GM23338 (cell line): ENCODE measurements around the gene ZNF284. TPM values are rescaled to one million over a fixed set of nuclear protein-coding genes. Genes with fewer than 3 reads are reported as not detected.

ENCODE experiments used
- ATAC-seq: fragments of 200-7000 bp; cut with Tn5 transposase; 3 replicates; pipeline ENCODE4 v1.9.1; 2020
- DNase-seq: peaks from one replicate; pipeline ENCODE4 v3.0.0-alpha.2; 2015; ENCODE audit warnings: low spot score
- H2AFZ ChIP-seq: fragments of 200-600 bp; sonication (generic); 2 replicates; pipeline ENCODE4 v1.8.0; 2016; ENCODE audit warnings: antibody characterized with exemption, mild to moderate bottlenecking, moderate library complexity
- H3F3A ChIP-seq: fragments of 200-600 bp; sonication (generic); replicated peaks from 2 replicates; pipeline ENCODE4 v1.8.0; 2017; ENCODE audit warnings: antibody characterized with exemption, mixed run types, low read depth
- H3K27ac ChIP-seq: fragments of 200-600 bp; sonication (generic); 2 replicates; pipeline ENCODE4 v1.6.1; 2016; ENCODE audit warnings: low read depth
- H3K27me3 ChIP-seq: fragments of 200-600 bp; sonication (generic); 2 replicates; pipeline ENCODE4 v1.8.0; 2016; ENCODE audit warnings: mild to moderate bottlenecking, mixed run types, moderate library complexity; ENCODE audit not compliant: insufficient read depth
- H3K36me3 ChIP-seq: fragments of 200-600 bp; sonication (generic); 2 replicates; pipeline ENCODE4 v1.8.0; 2016; ENCODE audit warnings: mild to moderate bottlenecking; ENCODE audit not compliant: insufficient read depth
- H3K4me1 ChIP-seq: fragments of 200-600 bp; sonication (generic); 2 replicates; pipeline ENCODE4 v1.8.0; 2016; ENCODE audit warnings: mild to moderate bottlenecking, moderate library complexity; ENCODE audit not compliant: insufficient read depth
- H3K4me2 ChIP-seq: fragments of 200-600 bp; sonication (generic); 2 replicates; pipeline ENCODE4 v1.7.1; 2017; ENCODE audit warnings: mixed run types
- H3K4me3 ChIP-seq: fragments of 200-600 bp; sonication (generic); 2 replicates; pipeline ENCODE4 v1.6.1; 2016; ENCODE audit warnings: mixed run types
- H3K79me2 ChIP-seq: fragments of 200-600 bp; sonication (generic); replicated peaks from 2 replicates; pipeline ENCODE4 v1.8.0; 2017; ENCODE audit warnings: mild to moderate bottlenecking; ENCODE audit not compliant: insufficient read depth
- H3K9me2 ChIP-seq: fragments of 200-600 bp; sonication (generic); 2 replicates; pipeline ENCODE4 v1.8.0; 2017; ENCODE audit not compliant: insufficient read depth
- H4K20me1 ChIP-seq: fragments of 200-600 bp; sonication (generic); replicated peaks from 2 replicates; pipeline ENCODE4 v1.8.0; 2017; ENCODE audit warnings: mild to moderate bottlenecking; ENCODE audit not compliant: insufficient read depth
- H3K27ac Mint-ChIP-seq: 2 replicates; pipeline ENCODE4 v1.8.0; 2020; ENCODE audit warnings: inconsistent platforms, mild to moderate bottlenecking, moderate library complexity, mixed read lengths
- H3K27me3 Mint-ChIP-seq: 3 replicates; pipeline ENCODE4 v1.8.0; 2022; ENCODE audit warnings: low read depth, mild to moderate bottlenecking, moderate library complexity, mixed read lengths, inconsistent platforms; ENCODE audit not compliant: insufficient read depth, poor library complexity
- H3K36me3 Mint-ChIP-seq: 3 replicates; pipeline ENCODE4 v1.8.0; 2021; ENCODE audit warnings: low read depth, mild to moderate bottlenecking, inconsistent platforms, moderate library complexity, mixed read lengths
- H3K4me1 Mint-ChIP-seq: 3 replicates; pipeline ENCODE4 v1.8.0; 2020; ENCODE audit warnings: mild to moderate bottlenecking, inconsistent platforms, mixed read lengths
- H3K4me3 Mint-ChIP-seq: 3 replicates; pipeline ENCODE4 v1.8.0; 2021; ENCODE audit warnings: moderate library complexity, mild to moderate bottlenecking, inconsistent platforms, mixed read lengths
- H3K9me3 Mint-ChIP-seq: 3 replicates; pipeline ENCODE4 v1.8.0; 2020; ENCODE audit warnings: moderate library complexity, mild to moderate bottlenecking, inconsistent platforms, mixed read lengths
- CREB1 ChIP-seq: fragments of 250-450 bp; sonication (Bioruptor Pico); IDR thresholded peaks from 2 replicates; pipeline ENCODE4 v1.5.0; 2020; ENCODE audit warnings: low read depth, mild to moderate bottlenecking, moderate library complexity
- EZH2 ChIP-seq: fragments of 200-600 bp; sonication (generic); IDR thresholded peaks from one replicate; pipeline ENCODE4 v1.8.0; 2017; ENCODE audit warnings: antibody characterized with exemption, mild to moderate bottlenecking, low read depth; ENCODE audit not compliant: unreplicated experiment
- EZH2phosphoT487 ChIP-seq: fragments of 200-600 bp; sonication (generic); IDR thresholded peaks from one replicate; pipeline ENCODE4 v1.8.1; 2018; ENCODE audit warnings: antibody characterized with exemption; ENCODE audit not compliant: unreplicated experiment
- JUNB ChIP-seq: IDR thresholded peaks from one replicate; pipeline ENCODE4 v1.6.1; 2016; ENCODE audit warnings: antibody characterized with exemption; ENCODE audit not compliant: unreplicated experiment
- NANOG ChIP-seq: IDR thresholded peaks from 2 replicates; pipeline ENCODE4 v1.6.1; 2016; ENCODE audit warnings: antibody characterized with exemption, borderline replicate concordance
- POLR2AphosphoS5 ChIP-seq: IDR thresholded peaks from 2 replicates; pipeline ENCODE4 v1.6.1; 2016; ENCODE audit warnings: antibody characterized with exemption, low read depth
- STAT1 ChIP-seq: IDR thresholded peaks from one replicate; pipeline ENCODE4 v1.6.1; 2016; ENCODE audit warnings: antibody characterized with exemption; ENCODE audit not compliant: unreplicated experiment
- ZNF114 ChIP-seq: fragments of 250-450 bp; sonication (Bioruptor Pico); IDR thresholded peaks from 2 replicates; pipeline ENCODE4 v1.5.0; 2020; ENCODE audit warnings: mild to moderate bottlenecking, moderate library complexity
- ZNF331 ChIP-seq: fragments of 250-450 bp; sonication (Bioruptor Pico); IDR thresholded peaks from 2 replicates; pipeline ENCODE4 v1.5.0; 2020; ENCODE audit warnings: low read depth, mild to moderate bottlenecking, moderate library complexity
- polyA plus RNA-seq: library from polyadenylated mRNA; unstranded; fragments of >200 nt; fragmentation: Nextera tagmentation; extraction: Ambion mirVana; gene quantifications from 2 replicates; pipeline ENCODE4 v1.2.1, GENCODE V29; 2016
- total RNA-seq: library from RNA; depleted of rRNA; stranded (reverse); fragments of >200 nt; shearing (Covaris generic); gene quantifications from 2 replicates; pipeline ENCODE4 v1.2.3, GENCODE V29; 2014
- TF ChIP-seq, protein P1 (sequence below), 2 experiments: fragments of 200-600 bp in 1 of 2; sonication (generic) in 1 of 2; conservative IDR thresholded peaks; 2 replicates each; pipeline versions ENCODE4 v1.5.1 to v1.6.1; 2016 to 2017; ENCODE audit warnings: antibody characterized with exemption in 2 of 2, low read depth in 2 of 2, mild to moderate bottlenecking in 2 of 2, moderate library complexity in 1 of 2
- TF ChIP-seq, protein P2 (sequence below): IDR thresholded peaks from one replicate; pipeline ENCODE4 v1.6.1; 2018; ENCODE audit warnings: antibody characterized with exemption; ENCODE audit not compliant: unreplicated experiment
- TF ChIP-seq, protein P3 (sequence below): IDR thresholded peaks from 2 replicates; pipeline ENCODE4 v1.6.1; 2016; ENCODE audit warnings: antibody characterized with exemption
- TF ChIP-seq, protein P4 (sequence below): fragments of 250-450 bp; sonication (Bioruptor Pico); IDR thresholded peaks from 2 replicates; pipeline ENCODE4 v1.5.0; 2020; ENCODE audit warnings: mild to moderate bottlenecking, moderate library complexity

ZNF284 gene
- total and polyA plus RNA-seq, 2 experiments from 2014 or later = 1.4 to 3.1 TPM

DNA sequence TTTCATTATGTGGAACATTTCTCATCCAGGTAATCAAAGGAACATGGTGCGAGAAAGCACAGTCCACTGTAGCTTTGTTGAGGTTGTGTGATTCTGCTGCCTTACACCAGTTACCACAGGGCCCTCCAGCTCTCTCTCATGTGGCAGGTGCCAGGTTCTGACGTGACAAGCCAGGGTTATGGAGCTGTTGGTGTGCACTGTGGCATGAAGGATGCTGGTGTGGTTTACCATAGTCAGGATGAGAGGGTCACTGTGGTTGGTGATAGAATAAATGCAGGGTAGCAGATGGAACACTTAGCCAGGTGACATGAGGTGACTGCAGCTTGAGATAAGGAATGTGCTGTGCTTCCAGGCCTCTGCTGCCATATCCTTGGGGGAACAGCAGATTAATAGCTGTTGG lies 12.7 kb upstream of the ZNF284 start:
- H3K9me2 ChIP-seq = no peaks in the 10 kb centered on the region
- H3K36me3 Mint-ChIP-seq = peaks cover 76% of the 10 kb centered on the region
- TF ChIP-seq EZH2 = no peak
- TF ChIP-seq STAT1 = no peak
- no peak for TF ChIP-seq ZNF114 (CRISPR knock-in tag)
- TF ChIP-seq EZH2phosphoT487 = no peak
- no peak for TF ChIP-seq JUNB
- TF ChIP-seq POLR2AphosphoS5 = no peak
- TF ChIP-seq ZNF331 (CRISPR knock-in tag) = no peak
- no peak for TF ChIP-seq CREB1 (CRISPR knock-in tag)
- TF ChIP-seq, protein P1, sequence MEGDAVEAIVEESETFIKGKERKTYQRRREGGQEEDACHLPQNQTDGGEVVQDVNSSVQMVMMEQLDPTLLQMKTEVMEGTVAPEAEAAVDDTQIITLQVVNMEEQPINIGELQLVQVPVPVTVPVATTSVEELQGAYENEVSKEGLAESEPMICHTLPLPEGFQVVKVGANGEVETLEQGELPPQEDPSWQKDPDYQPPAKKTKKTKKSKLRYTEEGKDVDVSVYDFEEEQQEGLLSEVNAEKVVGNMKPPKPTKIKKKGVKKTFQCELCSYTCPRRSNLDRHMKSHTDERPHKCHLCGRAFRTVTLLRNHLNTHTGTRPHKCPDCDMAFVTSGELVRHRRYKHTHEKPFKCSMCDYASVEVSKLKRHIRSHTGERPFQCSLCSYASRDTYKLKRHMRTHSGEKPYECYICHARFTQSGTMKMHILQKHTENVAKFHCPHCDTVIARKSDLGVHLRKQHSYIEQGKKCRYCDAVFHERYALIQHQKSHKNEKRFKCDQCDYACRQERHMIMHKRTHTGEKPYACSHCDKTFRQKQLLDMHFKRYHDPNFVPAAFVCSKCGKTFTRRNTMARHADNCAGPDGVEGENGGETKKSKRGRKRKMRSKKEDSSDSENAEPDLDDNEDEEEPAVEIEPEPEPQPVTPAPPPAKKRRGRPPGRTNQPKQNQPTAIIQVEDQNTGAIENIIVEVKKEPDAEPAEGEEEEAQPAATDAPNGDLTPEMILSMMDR (conservative IDR thresholded peaks at IDR 0.05; ENCODE audit: low read depth in 2 of 2) = no peak
- TF ChIP-seq, protein P2, sequence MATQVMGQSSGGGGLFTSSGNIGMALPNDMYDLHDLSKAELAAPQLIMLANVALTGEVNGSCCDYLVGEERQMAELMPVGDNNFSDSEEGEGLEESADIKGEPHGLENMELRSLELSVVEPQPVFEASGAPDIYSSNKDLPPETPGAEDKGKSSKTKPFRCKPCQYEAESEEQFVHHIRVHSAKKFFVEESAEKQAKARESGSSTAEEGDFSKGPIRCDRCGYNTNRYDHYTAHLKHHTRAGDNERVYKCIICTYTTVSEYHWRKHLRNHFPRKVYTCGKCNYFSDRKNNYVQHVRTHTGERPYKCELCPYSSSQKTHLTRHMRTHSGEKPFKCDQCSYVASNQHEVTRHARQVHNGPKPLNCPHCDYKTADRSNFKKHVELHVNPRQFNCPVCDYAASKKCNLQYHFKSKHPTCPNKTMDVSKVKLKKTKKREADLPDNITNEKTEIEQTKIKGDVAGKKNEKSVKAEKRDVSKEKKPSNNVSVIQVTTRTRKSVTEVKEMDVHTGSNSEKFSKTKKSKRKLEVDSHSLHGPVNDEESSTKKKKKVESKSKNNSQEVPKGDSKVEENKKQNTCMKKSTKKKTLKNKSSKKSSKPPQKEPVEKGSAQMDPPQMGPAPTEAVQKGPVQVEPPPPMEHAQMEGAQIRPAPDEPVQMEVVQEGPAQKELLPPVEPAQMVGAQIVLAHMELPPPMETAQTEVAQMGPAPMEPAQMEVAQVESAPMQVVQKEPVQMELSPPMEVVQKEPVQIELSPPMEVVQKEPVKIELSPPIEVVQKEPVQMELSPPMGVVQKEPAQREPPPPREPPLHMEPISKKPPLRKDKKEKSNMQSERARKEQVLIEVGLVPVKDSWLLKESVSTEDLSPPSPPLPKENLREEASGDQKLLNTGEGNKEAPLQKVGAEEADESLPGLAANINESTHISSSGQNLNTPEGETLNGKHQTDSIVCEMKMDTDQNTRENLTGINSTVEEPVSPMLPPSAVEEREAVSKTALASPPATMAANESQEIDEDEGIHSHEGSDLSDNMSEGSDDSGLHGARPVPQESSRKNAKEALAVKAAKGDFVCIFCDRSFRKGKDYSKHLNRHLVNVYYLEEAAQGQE = no peak
- no peak for TF ChIP-seq NANOG
- TF ChIP-seq, protein P3, sequence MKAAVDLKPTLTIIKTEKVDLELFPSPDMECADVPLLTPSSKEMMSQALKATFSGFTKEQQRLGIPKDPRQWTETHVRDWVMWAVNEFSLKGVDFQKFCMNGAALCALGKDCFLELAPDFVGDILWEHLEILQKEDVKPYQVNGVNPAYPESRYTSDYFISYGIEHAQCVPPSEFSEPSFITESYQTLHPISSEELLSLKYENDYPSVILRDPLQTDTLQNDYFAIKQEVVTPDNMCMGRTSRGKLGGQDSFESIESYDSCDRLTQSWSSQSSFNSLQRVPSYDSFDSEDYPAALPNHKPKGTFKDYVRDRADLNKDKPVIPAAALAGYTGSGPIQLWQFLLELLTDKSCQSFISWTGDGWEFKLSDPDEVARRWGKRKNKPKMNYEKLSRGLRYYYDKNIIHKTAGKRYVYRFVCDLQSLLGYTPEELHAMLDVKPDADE = no peak
- TF ChIP-seq, protein P4, sequence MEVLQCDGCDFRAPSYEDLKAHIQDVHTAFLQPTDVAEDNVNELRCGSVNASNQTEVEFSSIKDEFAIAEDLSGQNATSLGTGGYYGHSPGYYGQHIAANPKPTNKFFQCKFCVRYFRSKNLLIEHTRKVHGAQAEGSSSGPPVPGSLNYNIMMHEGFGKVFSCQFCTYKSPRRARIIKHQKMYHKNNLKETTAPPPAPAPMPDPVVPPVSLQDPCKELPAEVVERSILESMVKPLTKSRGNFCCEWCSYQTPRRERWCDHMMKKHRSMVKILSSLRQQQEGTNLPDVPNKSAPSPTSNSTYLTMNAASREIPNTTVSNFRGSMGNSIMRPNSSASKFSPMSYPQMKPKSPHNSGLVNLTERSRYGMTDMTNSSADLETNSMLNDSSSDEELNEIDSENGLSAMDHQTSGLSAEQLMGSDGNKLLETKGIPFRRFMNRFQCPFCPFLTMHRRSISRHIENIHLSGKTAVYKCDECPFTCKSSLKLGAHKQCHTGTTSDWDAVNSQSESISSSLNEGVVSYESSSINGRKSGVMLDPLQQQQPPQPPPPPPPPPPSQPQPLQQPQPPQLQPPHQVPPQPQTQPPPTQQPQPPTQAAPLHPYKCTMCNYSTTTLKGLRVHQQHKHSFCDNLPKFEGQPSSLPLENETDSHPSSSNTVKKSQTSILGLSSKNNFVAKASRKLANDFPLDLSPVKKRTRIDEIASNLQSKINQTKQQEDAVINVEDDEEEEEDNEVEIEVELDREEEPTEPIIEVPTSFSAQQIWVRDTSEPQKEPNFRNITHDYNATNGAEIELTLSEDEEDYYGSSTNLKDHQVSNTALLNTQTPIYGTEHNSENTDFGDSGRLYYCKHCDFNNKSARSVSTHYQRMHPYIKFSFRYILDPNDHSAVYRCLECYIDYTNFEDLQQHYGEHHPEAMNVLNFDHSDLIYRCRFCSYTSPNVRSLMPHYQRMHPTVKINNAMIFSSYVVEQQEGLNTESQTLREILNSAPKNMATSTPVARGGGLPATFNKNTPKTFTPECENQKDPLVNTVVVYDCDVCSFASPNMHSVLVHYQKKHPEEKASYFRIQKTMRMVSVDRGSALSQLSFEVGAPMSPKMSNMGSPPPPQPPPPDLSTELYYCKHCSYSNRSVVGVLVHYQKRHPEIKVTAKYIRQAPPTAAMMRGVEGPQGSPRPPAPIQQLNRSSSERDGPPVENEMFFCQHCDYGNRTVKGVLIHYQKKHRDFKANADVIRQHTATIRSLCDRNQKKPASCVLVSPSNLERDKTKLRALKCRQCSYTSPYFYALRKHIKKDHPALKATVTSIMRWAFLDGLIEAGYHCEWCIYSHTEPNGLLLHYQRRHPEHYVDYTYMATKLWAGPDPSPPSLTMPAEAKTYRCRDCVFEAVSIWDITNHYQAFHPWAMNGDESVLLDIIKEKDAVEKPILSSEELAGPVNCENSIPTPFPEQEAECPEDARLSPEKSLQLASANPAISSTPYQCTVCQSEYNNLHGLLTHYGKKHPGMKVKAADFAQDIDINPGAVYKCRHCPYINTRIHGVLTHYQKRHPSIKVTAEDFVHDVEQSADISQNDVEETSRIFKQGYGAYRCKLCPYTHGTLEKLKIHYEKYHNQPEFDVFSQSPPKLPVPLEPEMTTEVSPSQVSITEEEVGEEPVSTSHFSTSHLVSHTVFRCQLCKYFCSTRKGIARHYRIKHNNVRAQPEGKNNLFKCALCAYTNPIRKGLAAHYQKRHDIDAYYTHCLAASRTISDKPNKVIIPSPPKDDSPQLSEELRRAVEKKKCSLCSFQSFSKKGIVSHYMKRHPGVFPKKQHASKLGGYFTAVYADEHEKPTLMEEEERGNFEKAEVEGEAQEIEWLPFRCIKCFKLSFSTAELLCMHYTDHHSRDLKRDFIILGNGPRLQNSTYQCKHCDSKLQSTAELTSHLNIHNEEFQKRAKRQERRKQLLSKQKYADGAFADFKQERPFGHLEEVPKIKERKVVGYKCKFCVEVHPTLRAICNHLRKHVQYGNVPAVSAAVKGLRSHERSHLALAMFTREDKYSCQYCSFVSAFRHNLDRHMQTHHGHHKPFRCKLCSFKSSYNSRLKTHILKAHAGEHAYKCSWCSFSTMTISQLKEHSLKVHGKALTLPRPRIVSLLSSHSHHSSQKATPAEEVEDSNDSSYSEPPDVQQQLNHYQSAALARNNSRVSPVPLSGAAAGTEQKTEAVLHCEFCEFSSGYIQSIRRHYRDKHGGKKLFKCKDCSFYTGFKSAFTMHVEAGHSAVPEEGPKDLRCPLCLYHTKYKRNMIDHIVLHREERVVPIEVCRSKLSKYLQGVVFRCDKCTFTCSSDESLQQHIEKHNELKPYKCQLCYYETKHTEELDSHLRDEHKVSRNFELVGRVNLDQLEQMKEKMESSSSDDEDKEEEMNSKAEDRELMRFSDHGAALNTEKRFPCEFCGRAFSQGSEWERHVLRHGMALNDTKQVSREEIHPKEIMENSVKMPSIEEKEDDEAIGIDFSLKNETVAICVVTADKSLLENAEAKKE (CRISPR knock-in tag) = no peak

More for the DNA sequence above, 12.7 kb upstream of the ZNF284 start:
- peaks cover 3% of the 10 kb centered on the region; the same call in 1 of the 3 replicates for H3K9me3 Mint-ChIP-seq
- no peak overlapping the region for H2AFZ ChIP-seq
- H3F3A ChIP-seq = no peaks in the 10 kb centered on the region
- H3K4me2 ChIP-seq = no peak overlapping the region
- H3K27me3 Mint-ChIP-seq = peaks cover 2% of the 10 kb centered on the region
- ATAC-seq (no peak), DNase-seq (no peak)
- H4K20me1 ChIP-seq = no peaks in the 10 kb centered on the region
- no peak overlapping the region for H3K4me3 Mint-ChIP-seq
- H3K36me3 ChIP-seq = peaks cover 18% of the 10 kb centered on the region; the same call in 1 of the 2 replicates
- no peak overlapping the region for H3K27ac Mint-ChIP-seq
- no peak overlapping the region for H3K4me3 ChIP-seq
- H3K27ac ChIP-seq = no peak overlapping the region
- no peaks in the 10 kb centered on the region; the same call in 1 of the 2 replicates for H3K79me2 ChIP-seq
- H3K4me1 Mint-ChIP-seq = no peaks in the 10 kb centered on the region
- no peaks in the 10 kb centered on the region for H3K27me3 ChIP-seq
- no peaks in the 10 kb centered on the region for H3K4me1 ChIP-seq
